Stimulated activated CD8-positive, alpha-beta memory T cell treated with anti-CD3 and anti-CD28 coated beads, Interleukin-2, amount 100 ng/mL, for 1 hour (primary cell): Measurements from ENCODE around the gene CYP2A6.
"Not testable (repeated sequence)": the region's sequence is repeated elsewhere in the genome, so short reads cannot be mapped to it uniquely, and the experiment has no call there.

Experiments
- DNase-seq, 2 donors: peaks; one replicate each; pipeline ENCODE4 v3.0.0-alpha.2; 2020; ENCODE audit warnings: low read depth in 2 of 2

The CYP2A6 gene, protein sequence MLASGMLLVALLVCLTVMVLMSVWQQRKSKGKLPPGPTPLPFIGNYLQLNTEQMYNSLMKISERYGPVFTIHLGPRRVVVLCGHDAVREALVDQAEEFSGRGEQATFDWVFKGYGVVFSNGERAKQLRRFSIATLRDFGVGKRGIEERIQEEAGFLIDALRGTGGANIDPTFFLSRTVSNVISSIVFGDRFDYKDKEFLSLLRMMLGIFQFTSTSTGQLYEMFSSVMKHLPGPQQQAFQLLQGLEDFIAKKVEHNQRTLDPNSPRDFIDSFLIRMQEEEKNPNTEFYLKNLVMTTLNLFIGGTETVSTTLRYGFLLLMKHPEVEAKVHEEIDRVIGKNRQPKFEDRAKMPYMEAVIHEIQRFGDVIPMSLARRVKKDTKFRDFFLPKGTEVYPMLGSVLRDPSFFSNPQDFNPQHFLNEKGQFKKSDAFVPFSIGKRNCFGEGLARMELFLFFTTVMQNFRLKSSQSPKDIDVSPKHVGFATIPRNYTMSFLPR

DNA sequence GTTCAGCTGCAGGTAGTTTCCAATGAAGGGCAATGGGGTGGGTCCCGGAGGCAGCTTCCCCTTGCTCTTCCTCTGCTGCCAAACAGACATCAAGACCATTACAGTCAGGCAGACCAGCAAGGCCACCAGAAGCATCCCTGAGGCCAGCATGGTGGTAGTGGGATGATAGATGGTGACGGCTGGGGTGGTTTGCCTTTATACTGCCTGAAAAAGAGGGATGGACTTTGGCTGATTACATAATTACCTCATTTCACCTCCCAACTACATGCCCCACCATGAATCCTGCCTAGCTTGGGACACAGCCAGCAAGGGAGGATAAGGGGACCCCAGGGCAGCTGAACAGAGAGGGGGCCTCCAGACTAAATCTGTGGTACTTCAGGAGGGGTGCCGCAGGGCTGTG, at the start of gene CYP2A6:
CYP2A6 (minus strand) TSS at position 171 of the 400 bp plus-strand sequence; CDS start at position 150, 21 bp downstream.
- not testable (repeated sequence) for DNase-seq

DNA sequence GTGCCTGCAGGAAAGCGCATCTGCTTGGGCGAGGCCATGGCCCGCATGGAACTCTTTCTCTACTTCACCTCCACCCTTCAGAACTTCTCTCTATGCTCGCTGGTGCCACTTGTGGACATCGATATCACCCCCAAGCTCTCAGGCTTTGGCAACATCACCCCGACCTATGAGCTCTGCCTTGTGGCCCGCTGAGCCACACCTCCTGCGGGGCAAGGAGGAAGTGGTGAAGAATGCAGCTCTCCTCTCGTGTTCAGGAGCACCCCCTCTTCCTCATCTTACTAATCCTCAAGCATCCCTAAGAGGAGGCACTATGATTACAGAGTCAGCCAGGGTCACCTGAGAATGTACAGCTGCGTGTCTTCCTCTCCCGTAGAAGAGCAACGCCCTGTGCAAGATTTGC, 49.7 kb upstream of the CYP2A6 start:
- DNase-seq: not testable (repeated sequence)

DNA sequence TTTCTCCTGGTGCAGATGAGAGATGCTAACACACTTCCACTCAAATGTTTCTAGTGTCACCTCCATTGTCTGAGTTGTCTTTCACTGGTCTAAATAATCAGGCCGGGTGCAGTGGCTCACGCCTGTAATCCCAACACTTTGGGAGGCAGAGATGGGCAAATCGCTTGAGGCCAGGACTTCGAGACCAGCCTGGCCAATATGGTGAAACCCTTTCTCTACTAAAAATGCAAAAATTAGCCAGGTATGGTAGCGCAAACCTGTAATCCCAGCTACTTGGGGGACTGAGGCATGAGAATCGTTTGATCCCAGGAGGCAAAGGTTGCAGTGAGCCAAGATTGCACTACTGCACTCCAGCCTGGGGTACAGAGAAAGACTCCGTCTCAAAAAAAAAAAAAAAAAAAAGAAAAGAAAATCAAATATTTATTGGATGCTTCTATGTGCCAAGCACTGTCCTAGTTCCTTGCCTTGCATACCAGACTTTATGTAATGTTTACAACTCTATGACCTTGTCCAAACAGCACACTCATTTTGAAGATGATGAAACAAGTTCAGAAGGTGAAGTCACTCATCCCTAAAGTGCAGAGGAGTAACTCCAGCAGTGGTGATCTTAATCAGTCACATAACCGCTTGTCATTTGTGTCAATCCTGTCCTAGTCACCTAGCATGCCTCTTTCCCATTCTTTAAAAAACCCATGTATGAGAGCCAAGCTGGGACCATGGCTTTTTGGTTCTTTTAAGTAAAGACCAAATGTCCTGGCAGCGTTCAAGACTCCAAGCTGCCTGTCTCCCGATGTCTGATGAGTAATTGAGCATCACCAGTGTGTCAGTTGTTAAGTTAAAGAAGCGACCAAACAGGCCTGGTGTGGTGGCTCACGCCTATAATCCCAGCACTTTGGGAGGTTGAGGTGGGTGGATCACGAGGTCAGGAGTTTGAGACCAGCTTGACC, 46.9 kb upstream of the CYP2A6 start:
- not testable (repeated sequence) for DNase-seq

DNA sequence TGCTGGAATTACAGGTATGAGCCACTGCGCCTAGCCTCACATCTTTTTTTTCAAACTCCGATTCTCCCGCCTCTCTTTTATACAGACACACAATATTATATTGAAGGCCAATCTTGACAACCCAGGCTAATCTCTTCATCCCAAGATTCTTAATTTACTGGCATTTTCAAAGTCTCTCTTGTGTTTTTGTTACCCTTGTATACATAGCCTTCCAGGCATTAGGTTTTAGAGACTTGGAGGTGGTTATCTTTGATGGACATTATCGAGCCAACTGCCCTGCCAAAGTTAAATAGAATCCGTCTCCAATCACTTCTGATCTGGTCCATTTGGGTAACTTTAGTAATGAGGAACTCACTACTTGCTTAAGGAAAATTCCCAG, 46.2 kb upstream of the CYP2A6 start:
- no peak for DNase-seq

DNA sequence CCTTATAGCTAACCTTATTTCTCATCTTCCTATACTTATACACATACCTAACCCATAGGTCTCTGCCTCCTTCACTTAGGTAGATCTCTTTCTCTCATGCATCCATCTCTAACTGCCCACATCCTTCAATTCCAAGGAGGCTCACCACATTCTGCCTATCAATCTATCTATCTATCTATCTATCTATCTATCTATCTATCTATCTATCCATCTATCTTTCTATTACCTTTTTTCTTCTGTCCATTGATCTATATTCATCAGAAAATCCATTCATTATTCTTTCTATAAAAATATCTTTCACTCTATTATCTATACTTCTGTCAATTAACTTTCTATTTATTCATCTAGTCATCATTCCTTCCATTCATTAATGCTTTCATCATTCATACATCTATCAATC, 42.9 kb upstream of the CYP2A6 start:
- no peak for DNase-seq

DNA sequence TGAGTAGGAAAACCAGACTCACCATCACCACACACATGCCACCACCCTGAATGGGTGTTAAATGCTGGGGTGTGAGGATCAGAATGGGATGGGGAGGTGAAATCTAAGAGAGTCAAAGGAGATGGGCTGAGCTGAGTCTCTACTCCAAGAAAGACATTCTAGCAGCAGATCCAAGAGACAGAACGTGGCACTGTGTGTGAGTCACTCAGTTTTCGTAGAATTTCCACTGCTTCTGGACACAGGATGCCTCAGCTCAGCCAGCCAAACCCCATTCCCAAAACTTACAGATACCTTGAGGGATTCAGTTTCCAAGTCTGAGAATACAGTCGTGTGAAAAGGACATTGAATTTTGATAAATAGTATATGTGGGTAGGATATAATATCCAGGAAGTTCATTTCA, 39.1 kb upstream of the CYP2A6 start:
- no peak for DNase-seq

DNA sequence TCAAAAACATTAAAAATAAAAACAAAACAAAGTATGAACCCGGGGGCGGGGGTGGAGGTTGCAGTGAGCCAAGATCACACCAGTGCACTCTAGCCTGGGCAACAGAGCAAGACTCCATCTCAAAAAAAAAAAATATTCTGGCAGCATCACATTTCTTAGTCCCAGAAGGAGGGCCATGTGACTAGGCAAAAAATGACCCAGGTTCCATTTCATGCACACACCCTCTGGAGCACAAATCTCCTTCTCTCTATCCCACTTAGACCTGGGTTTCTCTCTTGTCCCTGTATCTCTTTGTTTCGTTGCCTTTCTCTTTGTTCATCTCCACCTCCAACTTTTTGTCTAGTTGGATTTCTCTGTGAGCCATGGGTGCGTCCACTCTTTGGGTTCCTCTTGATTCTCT, 37.9 kb upstream of the CYP2A6 start:
- no peak for DNase-seq

DNA sequence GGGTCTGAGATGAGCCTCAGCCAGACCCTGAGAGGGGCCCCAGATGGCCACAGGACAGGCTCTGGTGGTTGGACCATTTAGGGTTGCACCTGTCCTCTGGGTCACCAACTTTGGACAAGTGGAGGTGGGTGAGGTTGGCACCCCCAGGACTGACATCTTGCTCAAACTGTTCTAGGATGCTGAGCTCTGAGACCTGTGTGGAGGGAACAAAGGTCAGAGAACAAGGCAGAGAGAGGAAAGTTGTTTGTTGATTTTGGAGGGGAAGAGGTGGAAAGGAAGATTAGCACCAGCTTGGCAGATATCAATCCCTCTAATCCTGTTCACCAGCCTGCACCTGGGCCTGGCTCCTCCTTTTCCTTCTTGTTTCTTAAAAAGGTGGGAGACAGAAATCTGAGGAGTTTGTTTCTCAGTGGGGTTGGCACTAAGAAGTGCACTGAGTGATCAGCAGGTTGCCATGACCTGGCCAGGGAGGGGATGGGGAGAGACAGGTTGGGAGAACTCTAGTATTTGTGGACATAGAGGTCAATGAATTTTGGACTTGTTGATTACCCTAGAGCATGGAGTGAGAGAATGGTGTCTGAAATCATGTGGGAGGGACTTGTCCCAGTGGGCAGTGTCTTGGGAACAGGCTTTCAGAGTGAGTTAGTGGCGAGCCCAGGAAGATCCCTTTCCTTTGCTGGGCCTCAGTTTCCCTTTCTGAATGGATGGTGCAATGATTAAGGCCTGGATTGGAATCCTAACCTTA, 34.1 kb upstream of the CYP2A6 start:
- not testable (repeated sequence) for DNase-seq

DNA sequence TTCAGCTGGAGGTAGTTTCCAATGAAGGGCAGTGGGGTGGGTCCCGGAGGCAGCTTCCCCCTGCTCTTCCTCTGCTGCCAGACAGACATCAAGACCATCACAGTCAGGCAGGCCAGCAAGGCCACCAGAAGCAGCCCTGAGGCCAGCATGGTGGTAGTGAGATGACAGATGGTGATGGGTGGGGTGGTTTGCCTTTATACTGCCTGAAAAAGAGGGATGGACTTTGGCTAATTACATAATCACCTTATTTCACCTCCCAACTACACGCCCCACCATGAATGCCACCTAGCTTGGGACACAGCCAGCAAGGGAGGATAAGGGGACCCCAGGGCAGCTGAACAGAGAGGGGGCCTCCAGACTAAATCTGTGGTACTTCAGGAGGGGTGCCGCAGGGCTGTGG, 31.8 kb upstream of the CYP2A6 start, which contains the start of gene CYP2A7:
CYP2A7 (minus strand) TSS at position 170 of the 400 bp plus-strand sequence; CDS start at position 149, 21 bp downstream.
- DNase-seq: not testable (repeated sequence)

DNA sequence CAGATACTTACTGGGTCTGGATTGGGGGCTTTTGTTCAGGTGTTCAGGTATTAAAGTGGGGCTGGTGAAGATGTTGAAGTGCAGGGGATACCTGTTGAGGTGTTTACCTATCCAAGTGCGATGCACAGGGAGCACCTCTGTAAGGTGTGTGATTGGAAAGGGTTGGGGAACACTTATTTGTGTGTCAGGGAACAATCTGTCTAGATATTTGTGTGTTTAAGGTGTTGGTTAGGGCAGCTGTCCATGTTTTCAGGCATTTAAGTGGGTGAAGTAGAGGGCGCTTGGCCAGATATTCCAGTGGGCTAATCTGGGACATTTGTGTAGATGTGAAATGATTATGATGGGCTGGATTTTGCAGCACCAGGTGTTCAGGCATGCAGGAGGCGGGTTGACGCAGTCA, 29.1 kb upstream of the CYP2A6 start:
- not testable (repeated sequence) for DNase-seq

DNA sequence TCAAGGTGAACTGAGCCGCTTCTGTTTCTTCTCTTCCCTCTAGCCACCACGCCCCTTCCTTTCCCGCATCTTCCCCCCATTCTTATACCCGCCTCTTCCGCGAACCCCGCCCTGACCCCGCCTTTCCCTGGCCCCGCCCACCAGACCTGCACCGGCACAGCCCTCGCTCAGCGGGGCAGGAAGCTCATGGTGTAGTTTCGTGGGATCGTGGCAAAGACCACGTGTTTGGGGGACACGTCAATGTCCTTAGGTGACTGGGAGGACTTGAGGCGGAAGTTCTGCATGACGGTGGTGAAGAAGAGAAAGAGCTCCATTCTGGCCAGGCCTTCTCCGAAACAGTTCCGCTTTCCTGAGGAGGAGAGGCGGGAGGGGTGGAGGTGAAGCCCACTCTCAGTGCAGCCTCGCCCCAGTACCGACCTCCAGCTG, 25.3 kb upstream of the CYP2A6 start:
- DNase-seq: peak; percentile 56 to 68

DNA sequence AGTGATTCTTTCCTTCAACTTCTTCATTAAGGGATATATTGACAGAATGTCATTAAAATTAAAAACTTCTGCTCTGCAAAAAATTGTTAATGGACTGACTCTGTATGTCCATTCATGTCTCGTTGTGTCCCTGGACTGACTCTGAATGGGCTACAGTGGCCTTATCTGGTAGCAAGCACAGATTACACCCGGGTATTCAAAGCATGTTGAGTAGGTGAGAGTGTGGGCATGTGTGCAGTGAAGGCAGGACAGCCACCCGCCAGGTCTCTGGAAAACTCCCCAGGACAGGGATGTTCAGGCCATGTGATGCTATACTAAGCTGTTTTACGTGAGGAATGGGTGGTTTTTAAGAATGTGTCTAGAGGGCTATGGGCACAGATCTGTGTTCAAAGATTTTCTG, 24.6 kb upstream of the CYP2A6 start:
- DNase-seq: not testable (repeated sequence)

DNA sequence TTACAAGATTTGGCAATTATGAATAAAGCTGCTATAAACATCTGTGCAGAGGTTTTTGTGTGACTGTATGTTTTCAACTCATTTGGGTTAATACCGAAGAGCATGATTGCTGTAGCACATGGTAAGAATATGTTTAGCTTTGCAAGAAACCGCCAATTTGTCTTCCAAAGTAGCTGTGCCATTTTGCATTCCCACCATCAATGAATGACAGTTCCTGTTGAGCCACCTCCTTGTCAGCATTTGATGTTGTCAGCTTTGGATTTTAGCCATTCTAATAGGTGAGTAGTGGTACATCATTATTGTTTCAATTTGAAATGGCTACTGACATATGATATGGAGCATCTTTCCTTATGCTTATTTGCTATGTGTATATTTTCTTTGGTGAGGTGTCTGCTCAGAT, 23.6 kb upstream of the CYP2A6 start:
- DNase-seq: not testable (repeated sequence)

DNA sequence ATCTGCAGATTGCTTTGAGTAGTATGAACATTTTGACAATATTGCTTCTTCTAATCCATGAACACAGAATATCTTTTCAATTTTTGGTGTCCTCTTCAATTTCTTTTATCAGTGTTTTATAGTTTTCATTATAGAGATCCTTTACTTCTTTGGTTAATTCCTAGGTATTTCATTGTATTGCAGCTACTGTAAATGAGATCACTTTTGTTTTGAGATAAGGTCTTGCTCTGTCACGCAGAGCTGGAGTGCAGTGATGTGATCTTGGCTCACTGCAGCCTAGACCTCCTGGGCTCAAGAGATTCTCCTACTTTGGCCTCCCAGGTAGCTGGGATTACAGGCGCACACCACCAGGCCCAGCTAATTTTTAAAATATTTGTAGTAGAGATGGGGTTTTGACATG, 22.0 kb upstream of the CYP2A6 start:
- DNase-seq: no peak

DNA sequence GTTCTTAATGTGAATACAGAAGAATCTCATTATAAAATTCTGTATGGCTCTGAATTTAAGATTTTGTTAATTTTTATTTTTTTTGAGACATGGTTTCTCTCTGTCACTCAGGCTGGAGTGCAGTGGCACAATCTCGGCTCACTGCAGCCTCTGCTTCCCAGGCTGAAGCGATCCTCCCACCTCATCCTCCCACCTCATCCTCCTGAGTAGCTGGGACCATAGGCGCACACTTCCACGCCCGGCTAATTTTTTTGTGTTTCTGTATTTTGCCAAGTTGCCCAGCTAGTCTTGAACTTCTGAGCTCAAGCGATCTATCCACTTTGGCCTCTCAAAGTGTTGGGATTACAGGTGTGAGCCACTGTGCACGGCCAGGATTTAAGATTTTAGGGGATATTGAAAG, 17.5 kb upstream of the CYP2A6 start:
- DNase-seq: no peak

DNA sequence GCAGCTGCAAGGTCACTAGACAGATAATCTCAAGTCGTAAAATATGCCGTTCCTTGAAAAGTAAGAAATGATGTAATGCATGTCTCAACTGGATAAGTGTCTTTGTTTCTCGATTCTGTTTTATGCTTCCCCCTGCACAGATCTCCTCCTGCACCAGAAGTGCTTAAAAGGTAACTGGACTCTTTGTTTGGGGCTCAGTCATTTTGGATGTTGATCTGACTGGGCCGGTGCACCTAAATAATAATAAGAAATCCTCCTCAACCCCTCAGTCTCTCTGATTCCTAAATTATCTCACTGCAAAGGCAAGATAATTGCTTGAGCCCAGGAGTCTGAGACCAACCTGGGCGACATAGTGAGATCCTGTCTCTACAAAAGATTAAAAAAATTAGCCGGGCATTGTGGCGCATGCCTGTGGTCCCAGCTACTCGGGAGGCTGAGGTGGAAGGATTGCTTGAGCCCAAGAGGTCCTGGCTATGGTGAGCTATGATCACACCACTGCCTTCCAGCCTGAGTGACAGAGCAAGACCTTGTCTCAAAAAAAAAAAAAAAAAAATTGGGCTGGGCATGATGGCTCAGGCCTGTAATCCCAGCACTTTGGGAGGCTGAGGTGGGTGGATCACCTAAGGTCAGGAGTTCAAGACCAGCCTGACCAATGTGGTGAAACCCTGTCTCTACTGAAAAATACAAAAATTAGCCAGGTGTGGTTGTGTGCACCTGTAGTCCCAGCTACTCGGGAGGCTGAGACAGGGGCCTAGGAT, 14.7 kb upstream of the CYP2A6 start:
- not testable (repeated sequence) for DNase-seq

DNA sequence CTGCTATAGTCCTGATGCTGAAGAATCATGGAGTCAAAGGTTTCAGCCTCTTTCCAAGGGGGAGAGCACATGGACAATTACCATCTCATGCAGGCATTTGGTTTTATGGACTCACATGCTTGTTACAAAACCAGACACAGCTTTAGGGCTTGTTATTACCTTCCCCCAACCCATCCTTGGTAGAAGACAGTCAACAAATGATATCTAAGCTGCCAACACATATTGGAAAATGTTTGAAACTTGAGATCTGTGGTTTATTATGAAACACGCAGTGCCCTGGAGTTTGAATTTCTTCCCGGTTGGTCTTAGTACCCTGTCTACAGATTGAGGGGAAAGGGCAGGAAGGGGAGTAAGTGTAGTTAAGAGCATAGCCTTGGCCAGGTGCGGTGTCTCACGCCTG, 12.5 kb upstream of the CYP2A6 start:
- DNase-seq: no peak

DNA sequence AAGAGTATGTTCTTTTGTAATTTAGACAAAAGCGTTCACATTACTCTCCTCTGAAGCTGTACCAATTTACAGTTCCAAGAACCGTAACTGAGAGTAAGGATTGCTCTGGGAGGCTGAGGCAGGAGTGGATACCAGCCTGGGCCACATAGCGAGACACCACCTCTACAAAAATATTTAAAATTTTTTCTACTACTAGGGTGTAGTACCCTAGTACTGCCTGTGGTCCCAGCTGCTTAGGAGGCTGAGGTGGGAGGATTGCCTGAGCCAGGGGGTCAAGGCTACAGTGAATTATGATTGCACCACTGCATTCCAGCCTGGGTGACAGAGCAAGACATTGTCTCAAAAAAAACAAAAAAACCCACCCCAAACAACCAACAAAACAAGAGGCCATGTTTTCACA, 12.1 kb upstream of the CYP2A6 start:
- no peak for DNase-seq

DNA sequence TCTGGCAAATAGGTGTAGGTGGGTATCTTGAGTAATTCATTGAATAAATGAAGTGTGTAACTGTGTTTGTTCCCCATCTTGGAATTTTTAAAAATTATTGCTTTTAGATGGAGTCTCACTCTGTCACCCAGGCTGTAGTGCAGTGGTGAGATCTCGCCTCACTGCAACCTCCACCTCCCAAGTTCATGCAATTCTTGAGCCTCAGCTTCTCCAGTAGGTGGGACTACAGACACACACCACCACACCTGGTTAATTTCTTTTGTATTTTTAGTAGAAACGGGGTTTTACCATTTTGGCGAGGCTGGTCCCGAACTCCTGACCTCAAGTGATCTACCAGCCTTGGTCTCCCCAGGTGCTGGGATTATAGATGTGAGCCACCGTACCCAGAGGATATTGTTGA, 7.9 kb upstream of the CYP2A6 start:
- no peak for DNase-seq

DNA sequence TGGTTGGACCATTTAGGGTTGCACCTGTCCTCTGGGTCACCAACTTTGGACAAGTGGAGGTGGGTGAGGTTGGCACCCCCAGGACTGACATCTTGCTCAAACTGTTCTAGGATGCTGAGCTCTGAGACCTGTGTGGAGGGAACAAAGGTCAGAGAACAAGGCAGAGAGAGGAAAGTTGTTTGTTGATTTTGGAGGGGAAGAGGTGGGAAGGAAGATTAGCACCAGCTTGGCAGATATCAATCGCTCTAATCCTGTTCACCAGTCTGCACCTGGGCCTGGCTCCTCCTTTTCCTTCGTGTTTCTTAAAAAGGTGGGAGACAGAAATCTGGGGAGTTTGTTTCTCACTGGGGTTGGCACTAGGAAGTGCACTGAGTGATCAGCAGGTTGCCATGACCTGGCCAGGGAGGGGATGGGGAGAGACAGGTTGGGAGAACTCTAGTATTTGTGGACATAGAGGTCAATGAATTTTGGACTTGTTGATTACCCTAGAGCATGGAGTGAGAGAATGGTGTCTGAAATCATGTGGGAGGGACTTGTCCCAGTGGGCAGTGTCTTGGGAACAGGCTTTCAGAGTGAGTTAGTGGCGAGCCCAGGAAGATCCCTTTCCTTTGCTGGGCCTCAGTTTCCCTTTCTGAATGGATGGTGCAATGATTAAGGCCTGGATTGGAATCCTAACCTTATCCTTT, 2.4 kb upstream of the CYP2A6 start:
- DNase-seq: not testable (repeated sequence)
